K562 (cell line): ENCODE measurements around the gene IL5. TPM values are rescaled to one million over a fixed set of nuclear protein-coding genes. Genes with fewer than 3 reads are reported as not detected.

Source experiments
- ATAC-seq: fragments of 200-7000 bp; cut with Tn5 transposase; 3 replicates; pipeline ENCODE4 v1.9.1; 2020; ENCODE audit warnings: moderate library complexity
- BruUV-seq: library from RNA; stranded (reverse); fragments of 400-500 nt; replicated peaks from 2 replicates; lab custom pipeline; 2021; lab: Mats Ljungman, UMichigan
- CTCF ChIA-PET: fragments of 300-600 bp; formaldehyde crosslinking; extraction: SDS; loops from one replicate; lab custom pipeline; 2021; ENCODE audit warnings: low intra/inter-chr PET ratio; lab: Yijun Ruan, JAX
- POLR2A ChIA-PET: fragments of 300-600, 350-650 bp; sonication (Branson Sonifier 250); formaldehyde crosslinking; extraction: SDS; loops from one replicate; lab custom pipeline; 2021; ENCODE audit warnings: antibody characterized with exemption, inconsistent platforms; lab: Yijun Ruan, JAX
- DNase-seq, 4 experiments: peaks; one replicate each; pipeline versions ENCODE4 v3.0.0 to v3.0.0-alpha.2; 2011 to 2018; ENCODE audit warnings: low spot score in 3 of 4, mixed read lengths in 3 of 4; ENCODE audit errors: extremely low read depth in 1 of 4
- FAIRE-seq: peaks from 2 replicates; lab custom pipeline; 2011; peaks lifted over from hg19 to GRCh38; lab: Jason Lieb, UNC
- H2AFZ ChIP-seq: 2 replicates; pipeline ENCODE4 v1.6.0; 2011; ENCODE audit warnings: low read depth, low read length, control low read depth, inconsistent platforms
- H3K27ac ChIP-seq: fragments of 200-600 bp; 3 replicates; pipeline ENCODE4 v1.8.0; 2011; ENCODE audit warnings: low read depth, mild to moderate bottlenecking, control low read depth, inconsistent platforms, low read length, moderate library complexity, mixed read lengths; ENCODE audit errors: extremely low read depth
- H3K27me3 ChIP-seq, 2 experiments: fragments of 300-600 bp in 1 of 2; 2 replicates in 1 of 2; 3 replicates in 1 of 2; pipeline versions ENCODE4 v1.6.0 to v1.8.0; 2011; ENCODE audit warnings: inconsistent platforms in 2 of 2, low read length in 2 of 2, mild to moderate bottlenecking in 1 of 2, mixed read lengths in 1 of 2, moderate library complexity in 1 of 2; ENCODE audit not compliant: control insufficient read depth in 2 of 2, insufficient read depth in 2 of 2
- H3K36me3 ChIP-seq: fragments of 300-600 bp; 3 replicates; pipeline ENCODE4 v1.8.0; 2011; ENCODE audit warnings: mild to moderate bottlenecking, low read length, inconsistent platforms; ENCODE audit not compliant: control insufficient read depth, insufficient read depth
- H3K4me1 ChIP-seq, 2 experiments: fragments of 200-600 bp in 1 of 2; replicated peaks in 1 of 2; 2 replicates in 1 of 2; 3 replicates in 1 of 2; pipeline versions ENCODE4 v1.5.1 to v1.8.0; 2011; ENCODE audit warnings: inconsistent platforms in 2 of 2, low read length in 2 of 2, mild to moderate bottlenecking in 1 of 2, mixed read lengths in 1 of 2, moderate library complexity in 1 of 2; ENCODE audit not compliant: control insufficient read depth in 2 of 2, insufficient read depth in 2 of 2
- H3K4me2 ChIP-seq: 2 replicates; pipeline ENCODE4 v1.6.1; 2011; ENCODE audit warnings: low read length, control low read depth, inconsistent platforms, mixed read lengths; ENCODE audit not compliant: insufficient read depth
- H3K4me3 ChIP-seq: fragments of 200-600 bp; sonication (generic), shearing (Covaris generic); 2 replicates; pipeline ENCODE4 v1.5.1; 2016; ENCODE audit warnings: control low read depth, inconsistent platforms
- H3K79me2 ChIP-seq: fragments of 200-600 bp; 3 replicates; pipeline ENCODE4 v1.8.0; 2011; ENCODE audit warnings: low read length, inconsistent platforms; ENCODE audit not compliant: control insufficient read depth, insufficient read depth
- H3K9ac ChIP-seq, 2 experiments: 2 replicates each; pipeline versions ENCODE4 v1.6.0 to v1.6.1; 2011; ENCODE audit warnings: low read depth in 2 of 2, low read length in 2 of 2, control low read depth in 1 of 2, inconsistent platforms in 1 of 2, mild to moderate bottlenecking in 1 of 2, mixed read lengths in 1 of 2; ENCODE audit not compliant: insufficient read depth in 1 of 2
- H3K9me1 ChIP-seq: one replicate; pipeline ENCODE4 v1.6.0; 2011; ENCODE audit warnings: inconsistent platforms, mild to moderate bottlenecking, low read length, moderate library complexity; ENCODE audit not compliant: control insufficient read depth, insufficient read depth
- H3K9me3 ChIP-seq: replicated peaks from 2 replicates; pipeline ENCODE4 v1.5.1; 2011; ENCODE audit warnings: low read depth, low read length, inconsistent platforms; ENCODE audit not compliant: control insufficient read depth, insufficient read depth
- H4K20me1 ChIP-seq: replicated peaks from 2 replicates; pipeline ENCODE4 v1.6.1; 2011; ENCODE audit warnings: low read length, inconsistent platforms, mixed read lengths; ENCODE audit not compliant: control insufficient read depth, insufficient read depth
- ATF7 ChIP-seq: fragments of 450-650 bp; IDR thresholded peaks from 2 replicates; pipeline ENCODE4 v1.7.1; 2014; ENCODE audit warnings: mild to moderate bottlenecking, moderate library complexity
- CTBP1 ChIP-seq: fragments of 450-650 bp; IDR thresholded peaks from 2 replicates; pipeline ENCODE4 v1.6.1; 2016; ENCODE audit warnings: borderline replicate concordance
- ETS2 ChIP-seq: IDR thresholded peaks from 2 replicates; pipeline ENCODE4 v1.6.1; 2016; ENCODE audit warnings: borderline replicate concordance, missing genetic modification characterization, mild to moderate bottlenecking, moderate library complexity, missing compliant biosample characterization; ENCODE audit not compliant: poor library complexity, severe bottlenecking
- KLF1 ChIP-seq: fragments of 450-650 bp; IDR thresholded peaks from 2 replicates; pipeline ENCODE4 v1.6.1; 2016; ENCODE audit warnings: missing genetic modification characterization, missing compliant biosample characterization
- NFIX ChIP-seq: fragments of 250-450 bp; sonication (Bioruptor Pico); IDR thresholded peaks from 2 replicates; pipeline ENCODE4 v1.4.0; 2020; ENCODE audit warnings: low read depth, mild to moderate bottlenecking, moderate library complexity
- ZNF395 ChIP-seq: fragments of 200-800 bp; sonication (Bioruptor generic); IDR thresholded peaks from 2 replicates; pipeline ENCODE4 v1.6.1; 2017; ENCODE audit warnings: missing genetic modification characterization, missing compliant biosample characterization
- ZNF518B ChIP-seq: fragments of 250-450 bp; sonication (Bioruptor Pico); IDR thresholded peaks from 2 replicates; pipeline ENCODE4 v1.5.0; 2021; ENCODE audit warnings: mild to moderate bottlenecking, moderate library complexity
- WGBS: fragments of 100-300 bp; shearing (Covaris generic); methylation state at CpG from one replicate; pipeline ENCODE4 v1.1.6; 2016; ENCODE audit warnings: low coverage, mixed read lengths; ENCODE audit not compliant: insufficient coverage; ENCODE audit errors: missing lambda C conversion rate; 5-methylcytosine and 5-hydroxymethylcytosine counted together
- in situ Hi-C: fragments of 300-500 bp; cut with MboI; formaldehyde crosslinking; loops from 4 replicates; pipeline ENCODE4 v1.15.0; 2018; ENCODE audit warnings: inconsistent platforms, mixed read lengths
- intact Hi-C: fragments of 100-400 bp; cut with micrococcal nuclease; formaldehyde crosslinking; loops from 2 replicates; pipeline ENCODE4 v1.14.2; 2022
- polyA plus RNA-seq, 8 experiments: library from polyadenylated mRNA; depleted of rRNA in 4 of 8; stranded (reverse) in 5 of 8; unstranded in 3 of 8; fragments of >200 nt; fragmentation: Nextera tagmentation in 2 of 8; fragmentation: Illumina TruSeq in 1 of 8; extraction: Ambion mirVana in 2 of 8; extraction: Trizol in 1 of 8; gene quantifications; 2 replicates each; pipeline versions ENCODE4 v1.2.1 to v1.2.3, GENCODE V29; 2011 to 2014; ENCODE audit warnings: inconsistent platforms in 1 of 8, missing spikeins in 1 of 8
- total RNA-seq, 7 experiments: library from RNA; depleted of rRNA in 6 of 7; stranded (reverse); fragments of >200 nt in 6 of 7; fragmentation: Illumina TruSeq in 2 of 7; extraction: Trizol in 2 of 7; gene quantifications; 2 replicates each; pipeline versions ENCODE4 v1.2.1 to v1.2.3, GENCODE V29; 2011 to 2021; ENCODE audit warnings: low replicate concordance in 1 of 7
- TF ChIP-seq, protein P1 (sequence below): fragments of 250-450 bp; sonication (Bioruptor Pico); IDR thresholded peaks from 2 replicates; pipeline ENCODE4 v1.8.0; 2022; ENCODE audit warnings: inconsistent platforms, mild to moderate bottlenecking, moderate library complexity, borderline replicate concordance

Gene IL5
- total and polyA plus RNA-seq, 9 of the 15 experiments (the other 6 are each of a cell fraction or from before 2014, with no cell fraction given), result 0.44 TPM; not detected in 8

DNA sequence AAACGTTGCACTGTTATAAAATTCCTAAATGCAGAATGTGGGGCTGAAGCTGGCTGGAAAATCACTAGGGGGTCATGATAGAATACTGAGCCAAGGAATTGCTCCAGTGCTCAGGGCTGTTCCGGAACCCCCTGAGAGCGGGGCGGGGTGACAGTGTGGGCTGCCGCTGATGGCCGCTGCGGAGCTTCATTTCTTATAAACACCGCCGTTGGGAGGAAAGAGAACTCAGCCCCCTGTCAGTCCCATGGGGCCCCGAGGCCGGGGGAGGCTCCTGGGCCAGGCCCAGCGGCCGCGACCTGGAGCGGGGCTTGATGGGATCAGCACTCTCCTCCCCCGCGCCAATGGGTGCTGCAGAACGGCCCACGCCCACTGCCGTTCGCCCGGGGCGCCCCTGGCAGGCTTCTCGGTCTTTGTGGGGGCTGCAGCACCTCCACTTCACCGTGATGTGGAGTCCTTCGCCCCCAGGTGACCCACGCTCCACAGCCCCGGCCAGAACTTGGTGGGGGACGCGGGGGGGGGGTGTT, 47.6 kb downstream of the IL5 start (continued):
- TF ChIP-seq ZNF395 (CRISPR knock-in tag) (peak; percentile 87), ATF7 (peak; percentile 81)

GRCh38 chr5:132493821-132494220, 49.5 kb downstream of the IL5 start:
- ATAC-seq (no peak), DNase-seq (no peak), FAIRE-seq (no peak)
- Histone ChIP-seq H3K9me3 (no peaks in the 10 kb centered on the region), H3K4me1 (peaks cover 50 to 71% of the 10 kb centered on the region in 2 experiments), H3K4me3 (no peak overlapping the region), H3K79me2 (peaks cover 12% of the 10 kb centered on the region), H3K9ac (no peak overlapping the region; a peak in 1 of 4 replicates), H3K27me3 (no peaks in the 10 kb centered on the region), H3K9me1 (no peaks in the 10 kb centered on the region), H4K20me1 (peaks cover 8% of the 10 kb centered on the region; the same call in 1 of the 2 replicates), H3K27ac (no peak overlapping the region), H2AFZ (peak overlapping the region; percentile 34; the same call in 1 of the 2 replicates), H3K36me3 (peaks cover under 1% of the 10 kb centered on the region; the same call in 1 of the 3 replicates), H3K4me2 (no peak overlapping the region)
- intact Hi-C loops (loop anchor here (2.0 kb wide), 2 partner anchors 27 to 35 kb away; no protein-coding TSS in a partner anchor), in situ Hi-C loops (loop anchor here (10.0 kb wide), 2 partner anchors 109 to 309 kb away; no protein-coding TSS in a partner anchor)
- ChIA-PET CTCF (interaction anchor here (0.6 kb wide), 1 partner anchor 566 kb away, joined by 4 read pairs; no protein-coding TSS in a partner anchor), POLR2A (interaction anchor here (1.2 kb wide), 1 partner anchor 88 kb away, joined by 3 read pairs; no protein-coding TSS in a partner anchor)
- TF ChIP-seq NFIX (CRISPR knock-in tag) (no peak), ZNF518B (no peak), CTBP1 (no peak), KLF1 (tag) (no peak), ETS2 (tag) (no peak)
- TF ChIP-seq, protein P1, sequence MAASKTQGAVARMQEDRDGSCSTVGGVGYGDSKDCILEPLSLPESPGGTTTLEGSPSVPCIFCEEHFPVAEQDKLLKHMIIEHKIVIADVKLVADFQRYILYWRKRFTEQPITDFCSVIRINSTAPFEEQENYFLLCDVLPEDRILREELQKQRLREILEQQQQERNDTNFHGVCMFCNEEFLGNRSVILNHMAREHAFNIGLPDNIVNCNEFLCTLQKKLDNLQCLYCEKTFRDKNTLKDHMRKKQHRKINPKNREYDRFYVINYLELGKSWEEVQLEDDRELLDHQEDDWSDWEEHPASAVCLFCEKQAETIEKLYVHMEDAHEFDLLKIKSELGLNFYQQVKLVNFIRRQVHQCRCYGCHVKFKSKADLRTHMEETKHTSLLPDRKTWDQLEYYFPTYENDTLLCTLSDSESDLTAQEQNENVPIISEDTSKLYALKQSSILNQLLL (CRISPR knock-in tag), result no peak
- BruUV-seq, result no TSS peak
- 76% methylated on average over 2 of the region's 2 CpGs for WGBS
